HG03575 (cell line): ENCODE data around the gene JAKMIP1.

Source experiments
- ATAC-seq: cut with Tn5 transposase; IDR thresholded peaks from one replicate; pipeline ENCODE4 v1.9.1; 2021; ENCODE audit not compliant: unreplicated experiment, insufficient number of reproducible peaks, low FRiP score; ENCODE audit errors: extremely low read depth

JAKMIP1 gene

DNA sequence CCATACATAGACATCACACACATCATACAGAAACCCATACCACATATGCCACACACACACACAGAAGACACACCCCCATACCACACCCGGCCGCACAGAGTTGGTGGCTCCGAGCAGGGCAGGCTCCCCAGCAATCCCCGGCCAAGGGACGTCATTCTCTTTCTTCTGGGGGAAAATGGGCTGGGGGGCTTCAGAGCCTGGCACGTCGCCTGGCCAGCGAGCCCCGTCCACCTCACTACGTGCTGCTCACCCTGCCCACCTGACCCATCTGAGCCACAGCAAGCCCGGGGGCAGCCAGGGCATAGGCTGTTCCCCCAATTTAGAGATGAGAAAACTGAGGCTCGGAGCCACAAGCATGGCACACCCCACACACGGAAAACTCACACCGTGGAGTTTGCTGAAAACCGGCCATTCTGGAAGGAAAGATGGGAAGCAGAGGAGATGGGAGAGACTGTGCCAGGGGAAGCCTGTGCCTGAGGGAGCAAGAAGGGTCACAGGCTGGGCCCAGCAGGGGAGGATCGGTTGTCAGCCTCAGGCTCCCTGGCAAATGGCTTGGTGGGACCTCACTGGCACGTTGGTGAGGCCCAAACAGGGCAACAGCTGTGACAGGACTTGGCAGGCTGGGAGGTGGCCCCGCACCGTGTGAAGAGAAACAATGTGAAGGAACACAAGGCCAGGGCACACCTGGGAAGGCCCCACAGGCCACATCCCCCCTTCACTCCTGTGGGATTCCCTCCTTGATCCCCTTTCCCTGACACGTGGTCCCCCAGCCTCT is 73.2 kb downstream of the JAKMIP1 start:
- ATAC-seq = no peak

- ATAC-seq = no peak
These were observed 75.2 kb downstream of the JAKMIP1 start for GRCh38 chr4:6125103-6125651.

- ATAC-seq = no peak
These were observed 75.8 kb downstream of the JAKMIP1 start for GRCh38 chr4:6124386-6125102.

DNA sequence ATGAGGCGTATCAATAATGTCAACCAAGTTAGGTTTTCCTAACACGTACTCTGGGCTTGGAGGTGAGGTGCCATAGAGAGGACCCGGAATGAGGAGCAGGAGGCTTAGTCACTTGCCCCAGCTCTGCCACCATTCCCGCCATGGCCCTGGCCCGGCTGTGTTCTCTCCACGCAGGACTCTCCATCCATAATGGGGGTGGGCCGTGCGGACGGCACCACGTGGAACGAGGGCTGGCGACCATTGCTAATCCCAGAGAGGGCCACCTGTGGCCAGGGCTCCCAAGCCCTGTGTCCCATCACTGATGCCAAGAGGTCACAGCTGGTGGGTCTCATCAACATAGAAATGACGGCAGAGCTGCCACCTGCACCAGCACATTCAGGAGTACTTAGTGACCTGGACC is 76.4 kb downstream of the JAKMIP1 start:
- ATAC-seq = no peak

GRCh38 chr4:6123541-6123940 is 76.8 kb downstream of the JAKMIP1 start:
- ATAC-seq = no peak

DNA sequence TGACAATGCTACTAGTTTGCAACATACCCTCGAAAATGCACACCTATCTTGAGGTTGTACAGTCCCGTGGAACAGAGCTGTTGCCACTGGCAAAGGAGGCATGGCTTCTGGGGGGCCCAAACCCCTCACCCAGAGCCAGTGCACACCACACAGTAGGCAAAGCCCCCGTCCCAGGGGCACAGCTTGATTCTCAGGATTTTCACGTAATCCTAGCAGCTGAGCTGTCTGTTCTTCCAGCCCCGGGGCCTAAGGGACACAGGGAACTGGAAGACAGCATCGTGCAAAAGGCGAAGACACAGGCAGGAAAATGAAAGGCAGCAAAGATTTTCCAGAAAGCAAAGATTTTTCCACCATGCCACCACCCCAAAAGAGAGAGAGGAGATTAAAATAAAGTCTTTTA is 77.2 kb downstream of the JAKMIP1 start:
- no peak for ATAC-seq

GRCh38 chr4:6122496-6122895 is 77.9 kb downstream of the JAKMIP1 start:
- ATAC-seq = no peak

- no peak for ATAC-seq
These were observed 78.4 kb downstream of the JAKMIP1 start for GRCh38 chr4:6121941-6122340.

GRCh38 chr4:6121276-6121850 is 79.0 kb downstream of the JAKMIP1 start:
- ATAC-seq = no peak

- ATAC-seq = no peak
These were observed 80.0 kb downstream of the JAKMIP1 start for GRCh38 chr4:6120361-6120760.

GRCh38 chr4:6119507-6120020 is 80.8 kb downstream of the JAKMIP1 start:
- no peak for ATAC-seq

- no peak for ATAC-seq
These were observed 82.1 kb downstream of the JAKMIP1 start for GRCh38 chr4:6118201-6118600.

DNA sequence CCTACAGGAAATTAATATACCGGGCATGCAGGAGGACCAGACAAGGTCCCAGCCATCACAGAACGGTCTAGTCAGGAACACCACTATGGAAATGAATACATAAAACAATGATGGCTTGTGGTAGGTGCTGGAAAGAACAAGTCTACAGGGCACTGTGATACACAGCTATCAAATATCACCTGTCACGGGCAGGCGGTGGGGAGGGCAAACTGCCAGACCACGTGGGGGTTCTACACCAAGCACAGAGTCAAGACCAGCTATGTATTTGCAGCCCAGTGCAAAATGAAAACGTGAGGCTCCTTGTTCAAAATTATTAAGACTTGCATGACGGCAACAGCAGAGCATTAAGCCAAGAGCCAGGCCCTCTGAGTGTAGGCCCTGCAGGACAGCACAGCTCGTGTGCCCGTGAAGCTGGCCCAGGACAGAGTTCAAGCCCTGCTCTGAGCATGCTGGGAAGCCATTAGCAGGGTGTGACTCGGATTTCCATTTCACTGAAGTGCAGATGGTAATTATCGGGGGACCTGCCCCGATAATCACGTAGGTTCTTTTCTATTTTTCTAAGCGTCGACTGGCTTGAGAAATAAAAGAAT is 83.6 kb downstream of the JAKMIP1 start:
- no peak for ATAC-seq

GRCh38 chr4:6115746-6116586 is 84.4 kb downstream of the JAKMIP1 start:
- ATAC-seq = no peak

- ATAC-seq = no peak
These were observed 85.0 kb downstream of the JAKMIP1 start for GRCh38 chr4:6115342-6115741.

GRCh38 chr4:6114601-6115000 is 85.7 kb downstream of the JAKMIP1 start:
- ATAC-seq = no peak

DNA sequence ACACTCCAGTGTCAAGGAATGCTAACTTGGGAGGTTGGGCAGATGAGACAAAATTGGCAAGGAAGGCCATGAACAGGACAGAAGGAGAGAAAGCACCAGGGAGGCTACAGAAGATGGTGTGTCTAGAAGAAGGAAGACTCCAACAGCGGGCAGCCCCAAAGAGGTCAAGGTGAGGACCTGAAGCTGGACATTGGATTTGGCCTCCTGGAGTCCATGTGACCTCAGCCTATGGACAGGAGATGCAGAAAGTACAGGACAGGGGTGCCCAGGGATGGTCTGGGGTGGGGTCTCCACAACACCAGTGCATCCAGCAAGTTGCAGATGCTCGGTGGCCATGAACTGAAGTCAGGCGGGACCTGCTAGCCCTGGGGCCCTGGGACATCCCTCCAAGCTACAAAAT is 86.2 kb downstream of the JAKMIP1 start:
- ATAC-seq = no peak

DNA sequence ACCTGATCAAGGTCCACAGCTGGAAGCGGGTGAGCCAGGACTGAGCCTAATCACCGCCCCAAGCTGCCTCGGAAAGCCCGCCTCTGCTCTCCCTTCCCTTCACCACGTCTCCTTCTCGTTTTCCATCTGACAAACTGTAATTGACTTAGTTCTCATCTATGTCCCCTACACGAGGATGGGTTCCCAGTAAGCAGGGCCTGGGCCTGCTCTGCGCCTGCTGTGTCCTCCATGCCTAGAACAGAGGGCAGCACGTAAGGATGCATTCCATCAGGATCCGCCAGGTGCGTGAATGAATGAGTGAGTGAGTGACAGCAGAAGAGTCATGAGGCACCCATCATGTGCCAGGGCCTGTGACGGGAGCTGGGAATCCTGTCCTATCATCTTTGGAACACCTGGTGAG is 86.7 kb downstream of the JAKMIP1 start:
- ATAC-seq = no peak
